Naive thymus-derived CD8-positive, alpha-beta T cell (primary cell): ENCODE measurements around the gene SPATA9. TPM values are rescaled to one million over a fixed set of nuclear protein-coding genes. Genes with fewer than 3 reads are reported as not detected.

ENCODE experiments used
- ATAC-seq, 2 donors: fragments of 150-1000 bp; cut with Tn5 transposase in 1 of 2; sonication (Bioruptor Pico), chemical (Tn5 transposase) in 1 of 2; 1 replicate in 1 of 2; 2 replicates in 1 of 2; pipeline ENCODE4 v1.10.0; 2021; ENCODE audit warnings: mild to moderate bottlenecking in 2 of 2, moderate library complexity in 2 of 2
- POLR2A ChIA-PET: fragments of 350-600 bp; sonication (Branson Sonifier 250); formaldehyde crosslinking; loops from one replicate; lab custom pipeline; 2021; ENCODE audit warnings: antibody characterized with exemption; lab: Charles Lee
- DNase-seq, 10 donors: peaks; one replicate each; pipeline versions ENCODE4 v3.0.0 to v3.0.0-alpha.2; 2020 to 2022
- H3K27ac Mint-ChIP-seq, 10 donors: one replicate each; pipeline ENCODE4 v1.8.0; 2020 to 2022; ENCODE audit warnings: mild to moderate bottlenecking in 10 of 10, mixed read lengths in 10 of 10, moderate library complexity in 4 of 10, inconsistent platforms in 1 of 10
- H3K27me3 Mint-ChIP-seq, 5 donors: one replicate each; pipeline ENCODE4 v1.8.0; 2021 to 2022; ENCODE audit warnings: mixed read lengths in 5 of 5
- H3K36me3 Mint-ChIP-seq, 3 donors: one replicate each; pipeline ENCODE4 v1.8.0; 2020 to 2022; ENCODE audit warnings: mixed read lengths in 3 of 3, mild to moderate bottlenecking in 2 of 3, inconsistent platforms in 1 of 3
- H3K4me1 Mint-ChIP-seq, 4 donors: one replicate each; pipeline ENCODE4 v1.8.0; 2021 to 2022; ENCODE audit warnings: mixed read lengths in 4 of 4
- H3K4me3 Mint-ChIP-seq, 10 donors: one replicate each; pipeline ENCODE4 v1.8.0; 2020 to 2022; ENCODE audit warnings: mild to moderate bottlenecking in 10 of 10, mixed read lengths in 10 of 10, moderate library complexity in 6 of 10, inconsistent platforms in 1 of 10
- H3K9me3 Mint-ChIP-seq, 9 donors: one replicate each; pipeline ENCODE4 v1.8.0; 2020 to 2022; ENCODE audit warnings: mixed read lengths in 9 of 9, mild to moderate bottlenecking in 3 of 9, inconsistent platforms in 1 of 9, moderate library complexity in 1 of 9
- polyA plus RNA-seq, 3 donors: library from polyadenylated mRNA; unstranded; fragments of 300-500 nt; fragmentation: Illumina TruSeq; gene quantifications; one replicate each; pipeline ENCODE4 v1.2.3, GENCODE V29; 2021
- total RNA-seq, 8 experiments: library from RNA in 2 of 8; stranded (reverse) in 2 of 8; gene quantifications; one replicate each; pipeline ENCODE4 v1.2.3 and lab custom pipeline; 2021 to 2026

The SPATA9 gene
- total and polyA plus RNA-seq, 5 experiments from 2014 or later, result 0.28 to 0.46 TPM; not detected in 3

DNA sequence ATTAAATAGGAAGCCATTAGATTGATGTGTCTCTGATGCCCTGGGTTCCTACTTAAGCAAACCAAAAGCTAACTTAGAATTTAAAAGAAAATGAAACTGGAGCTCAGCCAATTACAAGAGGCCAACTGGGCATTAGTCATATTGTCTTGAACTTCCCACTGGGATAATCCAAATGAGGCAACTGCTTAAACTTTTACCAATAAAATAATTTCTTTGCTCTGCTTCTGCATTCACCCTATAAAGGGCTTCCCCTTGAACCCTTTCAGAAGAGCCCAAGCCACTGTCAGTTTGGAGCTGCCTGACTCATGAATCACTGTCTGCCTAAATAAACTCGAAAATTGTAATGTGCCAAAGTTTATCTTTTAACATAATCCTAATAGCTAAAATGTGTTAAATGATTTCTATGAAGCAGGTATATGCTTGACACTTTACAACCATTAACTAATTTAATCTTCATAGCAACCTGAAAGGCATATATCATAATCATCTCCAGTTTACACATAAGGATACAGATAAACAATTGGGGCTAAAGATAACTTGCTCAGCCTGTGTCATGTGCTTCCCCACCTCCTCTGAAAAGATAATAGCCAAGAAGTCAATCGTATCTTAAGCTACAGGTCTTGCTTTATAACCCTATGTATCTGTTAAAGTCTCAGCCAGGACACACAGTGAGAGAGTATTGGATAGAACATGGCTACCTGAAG, 51.4 kb downstream of the SPATA9 start:
- Mint-ChIP-seq H3K4me1 (peaks cover 12 to 30% (median 20%) of the 10 kb centered on the region in 4 donors), H3K27me3 (no peaks in the 10 kb centered on the region), H3K36me3 (peaks cover 0 to 5% (median 2%) of the 10 kb centered on the region in 3 donors), H3K9me3 (peaks cover 0 to 6% (median 0%) of the 10 kb centered on the region in 9 donors), H3K27ac (peak overlapping the region; percentile 23 to 96 (median 90)), H3K4me3 (peak overlapping the region in 4 of 10 donors; percentile 7 to 69 (median 52))
- no peak for DNase-seq
- POLR2A ChIA-PET, result interaction anchor here (1.4 to 2.7 kb wide), 4 partner anchors 10 to 177 kb away, joined by 3 to 30 read pairs (median 16); partner anchors contain the start of gene RFESD
- peak; percentile 2 to 12 for ATAC-seq

DNA sequence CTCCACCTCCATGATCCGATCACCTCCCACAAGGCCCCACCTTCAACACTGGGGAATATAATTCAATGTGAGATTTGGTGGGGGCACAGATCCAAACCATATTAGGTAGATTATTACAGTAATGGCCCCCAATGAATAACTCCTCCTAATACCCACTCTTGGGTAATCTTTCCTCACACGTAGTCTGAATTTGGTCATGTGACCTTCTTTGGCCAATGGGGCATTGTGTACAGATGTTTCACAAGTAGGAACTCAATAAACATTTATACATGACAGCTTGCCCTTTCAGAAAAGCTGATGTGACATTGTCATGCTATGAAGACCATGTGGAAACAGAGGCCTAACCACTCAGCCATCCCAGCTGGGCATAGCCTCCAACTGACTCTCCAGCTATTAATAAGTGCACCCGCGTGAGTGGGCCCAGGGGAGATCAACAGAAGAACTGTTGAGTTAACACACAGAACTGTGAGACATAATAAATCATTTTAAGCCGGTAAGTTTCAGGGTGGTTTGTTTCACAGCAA, 52.3 kb downstream of the SPATA9 start:
- Mint-ChIP-seq H3K27ac (peak overlapping the region in 2 of 10 donors; percentile 51 to 75), H3K4me1 (peaks cover 12 to 31% (median 20%) of the 10 kb centered on the region in 4 donors), H3K27me3 (no peaks in the 10 kb centered on the region), H3K4me3 (no peak overlapping the region), H3K9me3 (peaks cover 0 to 6% (median 0%) of the 10 kb centered on the region in 9 donors), H3K36me3 (peaks cover 0 to 5% (median 2%) of the 10 kb centered on the region in 3 donors)
- POLR2A ChIA-PET, result interaction anchor here (2.2 to 2.7 kb wide), 2 partner anchors 9 to 16 kb away, joined by 27 to 30 read pairs; partner anchors contain the start of gene RFESD
- ATAC-seq (no peak), DNase-seq (no peak)

DNA sequence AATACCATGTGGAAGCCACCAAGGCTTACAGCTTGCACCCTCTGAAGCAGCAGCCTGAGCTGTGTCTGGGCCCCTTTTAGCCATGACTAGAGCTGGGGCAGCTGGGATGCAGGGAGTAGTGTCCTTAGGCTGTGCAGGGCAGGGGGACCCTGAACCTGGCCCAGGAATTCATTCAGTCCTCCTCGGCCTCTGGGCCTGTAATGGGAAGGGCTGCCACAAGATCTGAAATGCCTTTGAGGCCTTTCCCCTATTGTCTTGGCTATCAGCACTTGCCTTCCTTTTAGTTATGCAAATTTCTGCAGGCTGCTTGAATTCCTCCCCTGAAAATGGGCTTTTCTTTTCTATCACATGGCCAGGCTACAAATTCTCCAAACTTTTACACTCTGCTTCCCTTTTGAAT, 53.9 kb downstream of the SPATA9 start:
- peaks cover 0 to 5% (median 2%) of the 10 kb centered on the region in 3 donors for H3K36me3 Mint-ChIP-seq
- POLR2A ChIA-PET, result no interaction called here
- peaks cover 0 to 6% (median 0%) of the 10 kb centered on the region in 9 donors for H3K9me3 Mint-ChIP-seq
- no peak for ATAC-seq
- no peak overlapping the region for H3K27ac Mint-ChIP-seq
- DNase-seq, result no peak
- no peak overlapping the region for H3K4me3 Mint-ChIP-seq
- no peaks in the 10 kb centered on the region for H3K27me3 Mint-ChIP-seq
- peaks cover 12 to 44% (median 24%) of the 10 kb centered on the region in 4 donors for H3K4me1 Mint-ChIP-seq

DNA sequence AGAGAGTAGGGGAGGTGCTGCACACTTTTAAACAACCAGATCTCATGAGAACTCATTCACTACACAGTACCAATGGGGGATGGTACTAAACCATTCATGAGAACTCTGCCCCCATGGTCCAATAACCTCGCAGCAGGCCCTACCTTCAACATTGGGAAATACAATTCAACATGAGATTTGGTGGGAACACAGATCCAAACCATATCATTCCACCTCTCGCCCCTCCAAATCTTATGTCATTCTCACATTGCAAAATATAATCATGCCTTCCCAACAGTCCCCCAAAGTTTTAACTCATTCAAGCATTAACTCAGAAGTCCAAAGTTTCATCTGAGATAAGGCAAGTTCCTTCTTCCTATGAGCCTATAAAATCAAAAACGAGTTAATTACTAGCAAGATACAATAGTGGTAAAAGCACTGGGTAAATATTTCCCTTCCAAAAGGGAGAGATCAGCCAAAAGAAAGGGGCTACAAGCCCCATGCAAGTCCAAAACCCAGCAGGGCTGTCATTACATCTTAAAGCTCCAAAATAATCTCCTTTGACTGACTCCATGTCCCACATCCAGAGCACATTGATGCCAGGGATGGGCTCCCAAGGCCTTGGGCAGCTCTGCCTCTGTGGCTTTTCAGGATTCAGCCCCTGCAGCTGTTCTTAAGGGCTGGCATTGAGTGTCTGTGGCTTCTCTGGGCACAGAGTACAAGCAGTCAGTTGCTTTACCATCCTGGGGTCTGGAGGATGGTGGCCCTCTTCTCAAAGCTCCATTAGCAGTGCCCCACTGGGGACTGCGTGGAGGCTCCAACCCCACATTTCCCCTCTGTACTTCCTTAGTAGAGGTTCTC, 54.6 kb downstream of the SPATA9 start:
- Mint-ChIP-seq H3K27ac (no peak overlapping the region), H3K9me3 (peaks cover 0 to 6% (median 0%) of the 10 kb centered on the region in 9 donors), H3K27me3 (no peaks in the 10 kb centered on the region), H3K36me3 (peaks cover 0 to 5% (median 2%) of the 10 kb centered on the region in 3 donors), H3K4me1 (peaks cover 13 to 46% (median 29%) of the 10 kb centered on the region in 4 donors), H3K4me3 (no peak overlapping the region)
- ATAC-seq (no peak), DNase-seq (no peak)
- POLR2A ChIA-PET, result no interaction called here

DNA sequence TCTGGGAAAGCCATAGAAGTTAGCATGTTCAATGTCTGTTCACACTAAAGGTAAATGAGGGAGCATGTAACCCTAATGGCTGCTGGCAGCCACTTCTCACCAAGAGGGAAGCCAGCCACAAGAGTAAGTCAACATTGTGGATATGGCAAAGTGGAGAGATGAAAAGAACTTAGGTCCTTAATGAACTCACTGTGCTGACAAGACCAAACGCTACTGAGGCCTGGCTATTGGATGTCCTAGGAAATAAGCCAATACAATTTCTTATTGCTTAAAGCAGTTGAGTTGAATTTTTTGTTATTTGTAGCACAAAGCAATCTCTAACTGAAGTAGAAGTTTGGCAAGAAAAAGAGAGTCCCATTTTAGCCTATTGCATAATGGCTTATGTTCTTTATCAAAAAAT, 56.1 kb downstream of the SPATA9 start:
- DNase-seq, result no peak
- no peaks in the 10 kb centered on the region for H3K9me3 Mint-ChIP-seq
- no peak overlapping the region for H3K27ac Mint-ChIP-seq
- peaks cover 14 to 52% (median 31%) of the 10 kb centered on the region in 4 donors for H3K4me1 Mint-ChIP-seq
- no peak overlapping the region for H3K4me3 Mint-ChIP-seq
- POLR2A ChIA-PET, result no interaction called here
- no peaks in the 10 kb centered on the region for H3K27me3 Mint-ChIP-seq
- ATAC-seq, result no peak
- H3K36me3 Mint-ChIP-seq, result no peaks in the 10 kb centered on the region

DNA sequence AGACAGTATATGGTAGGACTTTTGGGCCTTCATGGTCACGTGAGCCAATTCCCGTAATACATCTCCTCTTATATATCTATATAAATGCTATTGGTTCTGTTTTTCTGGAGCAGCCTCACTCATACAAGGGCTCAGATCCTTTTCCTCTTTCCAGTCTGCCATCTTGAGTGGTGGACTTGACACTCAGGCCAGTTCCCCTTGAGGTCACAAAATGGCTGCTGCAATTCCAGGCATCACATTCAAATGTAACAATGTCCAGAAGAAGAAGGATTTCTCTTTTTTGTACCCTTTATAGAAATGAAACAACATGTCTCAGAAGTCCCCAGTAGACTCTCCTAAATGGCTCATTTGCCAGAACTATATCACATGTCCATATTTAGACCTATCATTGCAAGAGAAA, 58.4 kb downstream of the SPATA9 start:
- peak overlapping the region in 1 of 10 donors; percentile 57 for H3K27ac Mint-ChIP-seq
- POLR2A ChIA-PET, result no interaction called here

DNA sequence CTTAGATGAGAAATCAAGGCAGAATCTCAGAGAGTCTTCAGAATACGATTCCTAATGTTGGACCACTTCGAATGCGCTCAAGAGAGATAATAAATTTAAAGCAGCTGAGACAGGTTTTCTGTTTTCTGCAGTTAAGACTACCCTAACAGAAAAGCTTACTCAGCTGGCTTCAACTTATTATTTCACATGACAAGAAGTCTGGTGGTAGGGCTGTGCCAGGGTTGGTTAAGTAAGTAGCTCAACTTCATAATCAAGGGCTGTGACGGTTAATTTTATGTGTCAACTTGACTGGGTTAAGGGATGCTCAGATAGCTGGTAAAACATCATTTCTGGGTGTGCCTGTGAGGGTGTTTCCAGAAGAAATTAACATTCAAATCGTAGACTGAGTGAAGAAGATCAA, 59.1 kb downstream of the SPATA9 start:
- POLR2A ChIA-PET, result interaction anchor here (1.0 to 3.8 kb wide), 3 partner anchors 8 to 15 kb away, joined by 3 to 30 read pairs (median 5); no protein-coding TSS in a partner anchor
- ATAC-seq, result no peak
- Mint-ChIP-seq H3K36me3 (no peaks in the 10 kb centered on the region), H3K27me3 (no peaks in the 10 kb centered on the region), H3K4me1 (peaks cover 18 to 57% (median 41%) of the 10 kb centered on the region in 4 donors), H3K27ac (peak overlapping the region in 2 of 10 donors; percentile 35 to 57), H3K4me3 (no peak overlapping the region), H3K9me3 (no peaks in the 10 kb centered on the region)
- DNase-seq, result no peak

More for the DNA sequence above, 58.4 kb downstream of the SPATA9 start:
- DNase-seq (no peak), ATAC-seq (no peak)
- Mint-ChIP-seq H3K4me3 (peak overlapping the region in 1 of 10 donors; percentile 13), H3K36me3 (no peaks in the 10 kb centered on the region), H3K4me1 (peaks cover 17 to 50% (median 35%) of the 10 kb centered on the region in 4 donors), H3K9me3 (no peaks in the 10 kb centered on the region), H3K27me3 (no peaks in the 10 kb centered on the region)

DNA sequence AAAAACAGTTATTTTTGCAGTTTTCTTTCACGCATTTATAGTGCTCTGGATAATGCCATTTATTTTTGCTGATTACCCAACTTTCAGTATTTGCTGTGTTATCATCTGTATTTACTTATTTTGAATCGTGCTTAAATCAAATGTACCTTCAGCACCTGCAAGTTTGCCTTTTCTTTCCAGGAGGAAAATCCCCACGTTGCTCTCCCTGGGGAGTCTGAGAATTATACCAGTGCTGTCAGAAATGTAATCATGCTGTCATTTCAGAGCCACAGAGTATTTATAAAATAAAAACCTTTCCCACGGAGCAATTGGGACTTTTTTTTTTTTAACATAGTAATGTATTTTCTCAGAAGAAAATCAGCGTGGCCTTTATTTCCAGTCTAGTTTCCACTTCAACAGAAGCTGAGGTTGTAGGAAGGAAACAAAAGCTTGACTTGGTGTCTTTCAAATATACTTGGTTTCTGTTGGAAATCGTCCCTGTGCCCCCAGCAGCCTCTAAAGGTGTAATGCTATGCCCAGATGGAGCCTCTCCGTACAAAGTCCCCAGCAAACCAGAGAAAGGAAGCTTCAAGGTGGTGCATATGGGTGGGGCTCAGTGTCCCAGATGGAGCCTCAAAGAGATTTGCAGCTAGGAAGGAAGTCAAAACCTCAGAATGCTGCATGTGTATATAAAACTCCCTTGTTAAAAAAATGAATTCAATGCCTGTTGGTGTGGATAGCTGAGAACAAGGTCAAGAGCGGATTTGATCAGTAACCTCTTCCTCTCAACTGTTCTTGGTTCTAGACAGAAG, 60.8 kb downstream of the SPATA9 start:
- H3K27ac Mint-ChIP-seq, result peak overlapping the region; percentile 50 to 94 (median 86)
- no peaks in the 10 kb centered on the region for H3K36me3 Mint-ChIP-seq
- no peaks in the 10 kb centered on the region for H3K27me3 Mint-ChIP-seq
- peak in 7 of 10 donors; percentile 31 to 68 (median 45) for DNase-seq
- H3K9me3 Mint-ChIP-seq, result no peaks in the 10 kb centered on the region
- H3K4me1 Mint-ChIP-seq, result peaks cover 20 to 70% (median 48%) of the 10 kb centered on the region in 4 donors
- ATAC-seq, result peak; percentile 25 to 71
- POLR2A ChIA-PET, result interaction anchor here (0.9 to 3.8 kb wide), 9 partner anchors 9 to 202 kb away, joined by 3 to 30 read pairs (median 5); partner anchors contain the start of genes ARSK, RFESD and SKIC3
- H3K4me3 Mint-ChIP-seq, result peak overlapping the region; percentile 78 to 92 (median 86)

DNA sequence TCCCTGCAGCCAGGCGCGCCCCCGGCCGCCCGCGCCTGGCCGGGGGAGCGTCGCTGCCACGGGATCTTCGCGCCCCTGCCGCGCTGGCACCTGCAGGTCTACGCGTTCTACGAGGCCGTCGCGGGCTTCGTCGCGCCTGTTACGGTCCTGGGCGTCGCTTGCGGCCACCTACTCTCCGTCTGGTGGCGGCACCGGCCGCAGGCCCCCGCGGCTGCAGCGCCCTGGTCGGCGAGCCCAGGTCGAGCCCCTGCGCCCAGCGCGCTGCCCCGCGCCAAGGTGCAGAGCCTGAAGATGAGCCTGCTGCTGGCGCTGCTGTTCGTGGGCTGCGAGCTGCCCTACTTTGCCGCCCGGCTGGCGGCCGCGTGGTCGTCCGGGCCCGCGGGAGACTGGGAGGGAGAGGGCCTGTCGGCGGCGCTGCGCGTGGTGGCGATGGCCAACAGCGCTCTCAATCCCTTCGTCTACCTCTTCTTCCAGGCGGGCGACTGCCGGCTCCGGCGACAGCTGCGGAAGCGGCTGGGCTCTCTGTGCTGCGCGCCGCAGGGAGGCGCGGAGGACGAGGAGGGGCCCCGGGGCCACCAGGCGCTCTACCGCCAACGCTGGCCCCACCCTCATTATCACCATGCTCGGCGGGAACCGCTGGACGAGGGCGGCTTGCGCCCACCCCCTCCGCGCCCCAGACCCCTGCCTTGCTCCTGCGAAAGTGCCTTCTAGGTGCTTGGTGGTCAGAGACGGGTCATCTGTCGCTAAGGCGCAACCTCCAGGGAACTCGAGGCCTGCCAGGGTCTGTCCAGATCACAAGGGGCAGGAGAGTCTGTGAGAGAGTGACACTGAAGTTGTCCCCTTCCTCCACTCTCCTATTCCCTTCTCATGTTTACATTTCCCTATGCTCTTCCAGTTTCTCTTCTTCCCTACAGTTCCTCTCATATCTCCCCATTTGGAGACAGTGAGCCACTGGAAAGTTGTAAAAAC, 61.6 kb downstream of the SPATA9 start:
- peak; percentile 10 to 62 (median 37) for DNase-seq
- H3K4me3 Mint-ChIP-seq, result peak overlapping the region; percentile 78 to 92 (median 86)
- no peaks in the 10 kb centered on the region for H3K9me3 Mint-ChIP-seq
- peak; percentile 44 to 58 for ATAC-seq
- H3K27ac Mint-ChIP-seq, result peak overlapping the region; percentile 50 to 94 (median 86)
- peaks cover 23 to 74% (median 50%) of the 10 kb centered on the region in 4 donors for H3K4me1 Mint-ChIP-seq
- no peaks in the 10 kb centered on the region for H3K36me3 Mint-ChIP-seq
- no peaks in the 10 kb centered on the region for H3K27me3 Mint-ChIP-seq
- POLR2A ChIA-PET, result interaction anchor here (1.0 to 3.8 kb wide), 3 partner anchors 10 to 66 kb away, joined by 3 to 30 read pairs (median 14); partner anchors contain the start of genes ARSK, RFESD and SKIC3

DNA sequence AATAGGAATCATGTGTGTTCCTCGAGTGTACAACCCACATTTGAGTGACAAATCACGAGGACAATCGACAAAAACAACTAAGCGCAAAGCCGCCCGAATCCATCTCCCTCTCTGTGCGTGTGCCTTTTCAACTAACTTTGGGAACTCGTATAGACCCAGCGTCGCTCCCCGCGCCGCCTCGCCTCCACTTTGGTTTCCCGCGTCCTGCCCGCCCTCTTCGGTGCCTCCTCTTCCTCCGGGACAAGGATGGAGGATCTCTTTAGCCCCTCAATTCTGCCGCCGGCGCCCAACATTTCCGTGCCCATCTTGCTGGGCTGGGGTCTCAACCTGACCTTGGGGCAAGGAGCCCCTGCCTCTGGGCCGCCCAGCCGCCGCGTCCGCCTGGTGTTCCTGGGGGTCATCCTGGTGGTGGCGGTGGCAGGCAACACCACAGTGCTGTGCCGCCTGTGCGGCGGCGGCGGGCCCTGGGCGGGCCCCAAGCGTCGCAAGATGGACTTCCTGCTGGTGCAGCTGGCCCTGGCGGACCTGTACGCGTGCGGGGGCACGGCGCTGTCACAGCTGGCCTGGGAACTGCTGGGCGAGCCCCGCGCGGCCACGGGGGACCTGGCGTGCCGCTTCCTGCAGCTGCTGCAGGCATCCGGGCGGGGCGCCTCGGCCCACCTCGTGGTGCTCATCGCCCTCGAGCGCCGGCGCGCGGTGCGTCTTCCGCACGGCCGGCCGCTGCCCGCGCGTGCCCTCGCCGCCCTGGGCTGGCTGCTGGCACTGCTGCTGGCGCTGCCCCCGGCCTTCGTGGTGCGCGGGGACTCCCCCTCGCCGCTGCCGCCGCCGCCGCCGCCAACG, 62.5 kb downstream of the SPATA9 start, which contains the start of gene GPR150:
Gene GPR150 (plus strand): TSS at position 58 of the 840 bp plus-strand sequence. CDS start 189 bp downstream, at position 247.
- no peaks in the 10 kb centered on the region for H3K27me3 Mint-ChIP-seq
- H3K4me1 Mint-ChIP-seq, result peaks cover 23 to 70% (median 50%) of the 10 kb centered on the region in 4 donors
- H3K9me3 Mint-ChIP-seq, result no peaks in the 10 kb centered on the region
- peak within 1 kb of the TSS; percentile 78 to 96 (median 92) for H3K4me3 Mint-ChIP-seq
- H3K27ac Mint-ChIP-seq, result peak within 1 kb of the TSS; percentile 36 to 94 (median 84)
- DNase-seq (peak; percentile 40 to 79 (median 56)), ATAC-seq (peak; percentile 68 to 77)
- POLR2A ChIA-PET, result interaction anchor here (1.0 to 3.8 kb wide), 3 partner anchors 11 to 65 kb away, joined by 3 to 30 read pairs (median 14); partner anchors contain the start of genes ARSK, RFESD and SKIC3
- no peaks in the 10 kb centered on the region for H3K36me3 Mint-ChIP-seq
